ENCODE results near the gene IP6K1. TPM values are rescaled to one million over a fixed set of nuclear protein-coding genes. Genes with fewer than 3 reads are reported as not detected.
A peak's percentile ranks its signal among the peaks of the same experiment; 100 is the strongest.
"Not testable (repeated sequence)": the region's sequence is repeated elsewhere in the genome, so short reads cannot be mapped to it uniquely, and the experiment has no call there.

The IP6K1 gene
- total RNA-seq, 1 donor from 2014 or later, result 37.7 TPM

GRCh38 chr3:49699281-49699979, 86.9 kb downstream of the IP6K1 start:
- Histone ChIP-seq H3K27me3 (ENCODE audit: control insufficient read depth, insufficient read depth, low read length) (no peaks in the 10 kb centered on the region), H3K4me3 (ENCODE audit: low read depth, low read length) (no peak overlapping the region), H3K36me3 (ENCODE audit: control insufficient read depth, insufficient read depth, low read length) (peaks cover 3% of the 10 kb centered on the region)
- TF ChIP-seq CTCF (IDR thresholded peaks at IDR 0.05; ENCODE audit: insufficient read depth, low read length, poor library complexity, severe bottlenecking), result no peak
- DNase-seq (ENCODE audit: low read depth), result no peak

GRCh38 chr3:49695350-49696015, 90.9 kb downstream of the IP6K1 start:
- not testable (repeated sequence) for H3K4me3 ChIP-seq (ENCODE audit: low read depth, low read length); DNase-seq (ENCODE audit: low read depth); H3K27me3 ChIP-seq (ENCODE audit: control insufficient read depth, insufficient read depth, low read length); H3K36me3 ChIP-seq (ENCODE audit: control insufficient read depth, insufficient read depth, low read length)

- DNase-seq (ENCODE audit: low read depth); H3K27me3 ChIP-seq (ENCODE audit: control insufficient read depth, insufficient read depth, low read length); H3K4me3 ChIP-seq (ENCODE audit: low read depth, low read length); H3K36me3 ChIP-seq (ENCODE audit: control insufficient read depth, insufficient read depth, low read length): not testable (repeated sequence)
Measured at GRCh38 chr3:49694409-49695070, 91.8 kb downstream of the IP6K1 start.

- H3K36me3 ChIP-seq (ENCODE audit: control insufficient read depth, insufficient read depth, low read length); DNase-seq (ENCODE audit: low read depth); H3K4me3 ChIP-seq (ENCODE audit: low read depth, low read length); H3K27me3 ChIP-seq (ENCODE audit: control insufficient read depth, insufficient read depth, low read length): not testable (repeated sequence)
Measured at GRCh38 chr3:49691481-49691880, 94.9 kb downstream of the IP6K1 start.

- H3K36me3 ChIP-seq (ENCODE audit: control insufficient read depth, insufficient read depth, low read length); H3K4me3 ChIP-seq (ENCODE audit: low read depth, low read length): not testable (repeated sequence)
Measured at GRCh38 chr3:49690856-49691255, 95.5 kb downstream of the IP6K1 start.

GRCh38 chr3:49689908-49690624, 96.3 kb downstream of the IP6K1 start:
- H3K27me3 ChIP-seq (ENCODE audit: control insufficient read depth, insufficient read depth, low read length); H3K36me3 ChIP-seq (ENCODE audit: control insufficient read depth, insufficient read depth, low read length); DNase-seq (ENCODE audit: low read depth): not testable (repeated sequence)
- peak overlapping the region; percentile 88 for H3K4me3 ChIP-seq (ENCODE audit: low read depth, low read length)

More at GRCh38 chr3:49690856-49691255, 95.5 kb downstream of the IP6K1 start:
- DNase-seq (ENCODE audit: low read depth); H3K27me3 ChIP-seq (ENCODE audit: control insufficient read depth, insufficient read depth, low read length): not testable (repeated sequence)

GRCh38 chr3:49689046-49689907, 97.1 kb downstream of the IP6K1 start, which contains the start of the genes MST1 and RNF123:
TSS of gene MST1 (minus strand) at chr3:49689474. CDS start at chr3:49688691, 783 bp downstream.
TSS of gene RNF123 (plus strand) at chr3:49689557. CDS start at chr3:49691166, 1,609 bp downstream.
- peaks cover 2% of the 10 kb centered on the region for H3K27me3 ChIP-seq (ENCODE audit: control insufficient read depth, insufficient read depth, low read length)
- peak; percentile 45 for DNase-seq (ENCODE audit: low read depth)
- peak within 1 kb of the TSS; percentile 88 for H3K4me3 ChIP-seq (ENCODE audit: low read depth, low read length)
- H3K36me3 ChIP-seq (ENCODE audit: control insufficient read depth, insufficient read depth, low read length), result peaks cover under 1% of the 10 kb centered on the region
- TF ChIP-seq CTCF (IDR thresholded peaks at IDR 0.05; ENCODE audit: insufficient read depth, low read length, poor library complexity, severe bottlenecking), result peak; percentile 45

- DNase-seq (ENCODE audit: low read depth); H3K27me3 ChIP-seq (ENCODE audit: control insufficient read depth, insufficient read depth, low read length); H3K36me3 ChIP-seq (ENCODE audit: control insufficient read depth, insufficient read depth, low read length): not testable (repeated sequence)
- peak overlapping the region; percentile 88 for H3K4me3 ChIP-seq (ENCODE audit: low read depth, low read length)
Measured at GRCh38 chr3:49688338-49689045, 97.8 kb downstream of the IP6K1 start.

GRCh38 chr3:49687424-49687795, 98.9 kb downstream of the IP6K1 start:
- DNase-seq (ENCODE audit: low read depth); H3K4me3 ChIP-seq (ENCODE audit: low read depth, low read length); H3K27me3 ChIP-seq (ENCODE audit: control insufficient read depth, insufficient read depth, low read length); H3K36me3 ChIP-seq (ENCODE audit: control insufficient read depth, insufficient read depth, low read length): not testable (repeated sequence)

GRCh38 chr3:49686769-49687423, 99.4 kb downstream of the IP6K1 start:
- H3K27me3 ChIP-seq (ENCODE audit: control insufficient read depth, insufficient read depth, low read length); DNase-seq (ENCODE audit: low read depth); H3K36me3 ChIP-seq (ENCODE audit: control insufficient read depth, insufficient read depth, low read length): not testable (repeated sequence)
- H3K4me3 ChIP-seq (ENCODE audit: low read depth, low read length), result peak overlapping the region; percentile 35
